Fibroblast of pulmonary artery (primary cell): ENCODE data around the gene TMEM170B.

Experiments used
- DNase-seq: peaks from one replicate; pipeline ENCODE4 v3.0.0-alpha.2; 2010; ENCODE audit warnings: low read depth
- H3K4me3 ChIP-seq: replicated peaks from 2 replicates; pipeline ENCODE4 v1.5.1; 2011; ENCODE audit warnings: low read depth, mild to moderate bottlenecking, control low read depth, low read length, moderate library complexity
- CTCF ChIP-seq: IDR thresholded peaks from 2 replicates; pipeline ENCODE4 v1.5.1; 2011; ENCODE audit warnings: mild to moderate bottlenecking, control low read depth, low read length, inconsistent platforms; ENCODE audit errors: missing control alignments

TMEM170B gene

GRCh38 chr6:11566609-11567008, 29.1 kb downstream of the TMEM170B start:
- no peak for DNase-seq
- no peak overlapping the region for H3K4me3 ChIP-seq
- no peak for TF ChIP-seq CTCF

- H3K4me3 ChIP-seq, result no peak overlapping the region
- TF ChIP-seq CTCF, result no peak
- DNase-seq, result no peak
Observed at GRCh38 chr6:11571073-11571472, 33.5 kb downstream of the TMEM170B start.

GRCh38 chr6:11575408-11576033, 38.0 kb downstream of the TMEM170B start:
- no peak for TF ChIP-seq CTCF
- DNase-seq, result peak; percentile 93

GRCh38 chr6:11580686-11581405, 43.3 kb downstream of the TMEM170B start:
- TF ChIP-seq CTCF, result no peak
- DNase-seq, result no peak
- no peak overlapping the region for H3K4me3 ChIP-seq

More at GRCh38 chr6:11575408-11576033, 38.0 kb downstream of the TMEM170B start:
- H3K4me3 ChIP-seq, result no peak overlapping the region

GRCh38 chr6:11584244-11584643, 46.7 kb downstream of the TMEM170B start:
- H3K4me3 ChIP-seq, result no peak overlapping the region
- no peak for TF ChIP-seq CTCF
- DNase-seq, result no peak

GRCh38 chr6:11585426-11586016, 48.0 kb downstream of the TMEM170B start:
- peak; percentile 84 for DNase-seq
- peak; percentile 63 for TF ChIP-seq CTCF
- H3K4me3 ChIP-seq, result no peak overlapping the region

- no peak for DNase-seq
- no peak for TF ChIP-seq CTCF
- no peak overlapping the region for H3K4me3 ChIP-seq
Observed at GRCh38 chr6:11586117-11586516, 48.6 kb downstream of the TMEM170B start.
